ENCODE measurements around the gene KRTAP9-6.
"Not testable (repeated sequence)": the region's sequence is repeated elsewhere in the genome, so short reads cannot be mapped to it uniquely, and the experiment has no call there.

KRTAP9-6 gene

GRCh38 chr17:41271858-41272257, 6.7 kb downstream of the KRTAP9-6 start:
- DNase-seq = no peak

DNA sequence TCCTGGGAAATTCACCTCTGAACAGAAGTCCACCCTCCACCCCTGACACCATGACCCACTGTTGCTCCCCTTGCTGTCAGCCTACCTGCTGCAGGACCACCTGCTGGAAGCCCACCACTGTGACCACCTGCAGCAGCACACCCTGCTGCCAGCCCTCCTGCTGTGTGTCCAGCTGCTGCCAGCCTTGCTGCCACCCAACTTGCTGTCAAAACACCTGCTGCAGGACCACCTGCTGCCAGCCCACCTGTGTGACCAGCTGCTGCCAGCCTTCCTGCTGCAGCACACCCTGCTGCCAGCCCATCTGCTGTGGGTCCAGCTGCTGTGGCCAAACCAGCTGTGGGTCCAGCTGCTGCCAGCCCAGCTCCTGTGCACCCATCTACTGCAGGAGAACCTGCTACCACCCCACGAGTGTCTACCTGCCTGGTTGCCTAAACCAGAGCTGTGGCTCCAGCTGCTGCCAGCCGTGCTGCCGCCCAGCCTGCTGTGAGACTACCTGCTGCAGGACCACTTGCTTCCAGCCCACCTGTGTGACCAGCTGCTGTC, 10.5 kb downstream of the KRTAP9-6 start, which contains the start of gene KRTAP9-7:
Gene KRTAP9-7 (plus strand): TSS at position 51 of the 543 bp plus-strand sequence. CDS start 0 bp downstream, at position 51.
- not testable (repeated sequence) for DNase-seq

GRCh38 chr17:41278176-41278955, 13.2 kb downstream of the KRTAP9-6 start:
- no peak for DNase-seq

- DNase-seq = no peak
Measured at GRCh38 chr17:41284043-41284442, 18.9 kb downstream of the KRTAP9-6 start.

DNA sequence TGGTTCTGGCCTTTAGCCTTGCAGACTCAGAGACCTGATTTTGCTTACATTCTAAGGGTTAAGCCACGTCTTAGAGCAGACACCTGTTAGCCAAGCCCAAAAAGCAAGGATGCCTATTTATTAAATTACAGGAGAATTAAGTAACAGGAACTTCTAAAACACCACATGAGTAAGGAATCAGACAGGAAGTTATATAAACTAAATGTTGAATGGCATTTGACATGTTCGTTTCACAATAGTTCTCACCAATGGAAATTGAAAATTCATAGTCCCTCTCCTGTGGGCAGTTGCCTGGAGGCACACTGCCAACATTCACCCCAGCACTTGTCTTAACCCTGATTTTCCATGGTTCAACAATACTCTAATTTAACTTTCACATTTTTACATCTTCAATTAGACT, 19.4 kb downstream of the KRTAP9-6 start:
- no peak for DNase-seq

- no peak for DNase-seq
Measured at GRCh38 chr17:41287050-41287449, 21.9 kb downstream of the KRTAP9-6 start.

GRCh38 chr17:41294016-41294415, 28.8 kb downstream of the KRTAP9-6 start:
- no peak for DNase-seq

- DNase-seq = no peak
Measured at GRCh38 chr17:41296846-41297245, 31.7 kb downstream of the KRTAP9-6 start.

DNA sequence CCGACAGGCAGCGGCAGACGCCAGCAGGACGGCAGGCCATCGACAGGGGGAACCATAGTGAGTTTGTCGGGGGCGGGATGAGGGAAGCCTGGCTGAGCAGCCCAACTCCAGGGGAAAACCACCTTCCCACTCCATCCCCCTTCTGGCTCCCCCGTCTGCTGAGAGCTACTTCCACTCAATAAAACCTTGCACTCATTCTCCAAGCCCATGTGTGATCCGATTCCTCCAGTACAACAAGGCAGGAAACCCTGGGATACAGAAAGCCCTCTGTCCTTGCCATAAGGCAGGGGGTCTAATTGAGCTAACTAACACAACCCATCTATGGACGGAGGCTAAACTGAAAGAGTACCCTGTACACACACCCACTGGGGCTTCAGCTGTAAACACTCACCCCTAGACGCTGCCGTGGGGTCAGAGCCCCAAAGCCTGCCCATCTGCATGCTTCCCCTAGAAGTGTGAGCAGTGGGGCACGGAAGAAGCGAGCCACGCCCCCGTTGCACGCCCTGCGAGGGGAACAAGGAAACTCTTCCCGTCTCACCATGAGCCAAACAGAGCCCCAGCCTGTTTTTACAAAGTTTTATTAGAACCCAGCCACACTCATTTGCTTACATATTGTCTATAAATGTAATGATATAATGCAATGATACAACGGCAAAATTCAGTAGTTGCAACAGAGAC, 33.4 kb downstream of the KRTAP9-6 start:
- no peak for DNase-seq

- DNase-seq = no peak
Measured at GRCh38 chr17:41301204-41301790, 36.1 kb downstream of the KRTAP9-6 start.

GRCh38 chr17:41301916-41302901, 37.0 kb downstream of the KRTAP9-6 start, which contains the start of gene KRTAP29-1:
Gene KRTAP29-1 (minus strand): TSS chr17:41302851. CDS start chr17:41302851, 0 bp downstream.
- DNase-seq = no peak

DNA sequence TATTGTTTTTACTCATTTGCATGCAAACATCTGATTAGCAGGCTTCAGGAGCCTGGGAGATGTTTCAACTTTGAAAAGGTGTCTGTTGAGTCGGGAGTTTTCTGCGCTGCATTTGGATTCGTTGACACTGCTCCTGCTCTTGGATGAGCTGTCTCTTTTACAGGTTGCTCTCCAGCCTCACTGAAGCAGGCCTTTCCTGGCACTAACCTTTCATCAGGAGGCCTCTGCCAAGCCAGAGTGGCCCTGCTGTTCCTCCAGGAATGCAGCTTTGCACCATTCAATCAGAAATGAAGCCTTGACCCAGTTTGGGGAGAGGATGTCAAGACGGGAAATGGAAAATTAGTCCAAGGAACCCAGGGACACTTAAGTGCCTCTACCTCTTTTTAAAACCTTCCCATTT, 37.8 kb downstream of the KRTAP9-6 start:
- DNase-seq = no peak

- no peak for DNase-seq
Measured at GRCh38 chr17:41304091-41304490, 38.9 kb downstream of the KRTAP9-6 start.

GRCh38 chr17:41307647-41308046, 42.5 kb downstream of the KRTAP9-6 start:
- DNase-seq = no peak

DNA sequence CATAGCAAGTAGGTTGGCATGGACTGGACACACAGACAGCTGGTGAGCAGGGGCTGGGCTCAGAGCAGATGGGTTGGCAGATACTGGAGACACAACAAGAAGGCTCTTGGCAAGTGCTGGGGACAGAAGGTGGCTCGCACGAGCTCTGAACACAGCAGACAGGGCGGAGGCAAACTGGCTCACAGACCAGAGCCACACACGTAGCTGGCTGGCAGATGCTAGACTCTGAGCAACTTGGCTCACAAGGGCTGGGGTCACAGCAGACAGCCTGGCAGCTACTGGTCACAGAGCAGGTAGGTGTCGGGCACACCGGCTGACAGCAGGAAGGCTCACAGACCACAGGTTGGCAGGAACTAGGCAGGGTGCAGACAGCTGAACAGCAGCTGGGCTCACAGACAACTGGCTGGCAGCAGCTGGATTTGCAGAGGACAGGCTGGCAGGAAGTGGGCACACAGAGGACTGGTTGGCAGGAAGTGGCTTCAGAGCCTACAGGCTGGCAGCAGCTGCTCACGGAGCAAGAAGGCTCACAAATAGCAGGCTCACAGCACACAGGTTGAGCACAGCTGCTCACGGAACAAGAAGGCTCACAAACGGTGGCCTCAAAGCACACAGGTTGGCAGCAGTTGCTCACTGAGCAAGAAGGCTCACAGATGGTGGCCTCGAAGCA, 43.2 kb downstream of the KRTAP9-6 start:
- peak; percentile 45 to 55 for DNase-seq

- peak; percentile 18 to 37 for DNase-seq
Measured at GRCh38 chr17:41308918-41309359, 43.8 kb downstream of the KRTAP9-6 start, which contains the start of gene KRTAP16-1. Gene KRTAP16-1 (minus strand): TSS chr17:41309309. CDS start chr17:41309253, 56 bp downstream.

- no peak for DNase-seq
Measured at GRCh38 chr17:41311111-41311510, 45.9 kb downstream of the KRTAP9-6 start.

- no peak for DNase-seq
Measured at GRCh38 chr17:41315204-41315794, 50.1 kb downstream of the KRTAP9-6 start, which contains the start of gene KRTAP17-1. Gene KRTAP17-1 (minus strand): TSS chr17:41315710. CDS start chr17:41315650, 60 bp downstream.

Measured in activated CD4-positive, alpha-beta T cell treated with anti-CD3 and anti-CD28 coated beads, Interleukin-2, amount 50 U/mL, for 48 hours (primary cell).